GM12873 (cell line): ENCODE measurements around the gene TNFRSF25.

Experiments used
- CTCF ChIP-seq: IDR thresholded peaks from 2 replicates; pipeline ENCODE4 v1.5.1; 2012; ENCODE audit warnings: low read depth, mild to moderate bottlenecking, moderate library complexity, low read length, control low read depth; ENCODE audit not compliant: insufficient read depth; ENCODE audit errors: missing control alignments

TNFRSF25 gene

GRCh38 chr1:6500544-6501278 lies 34.7 kb upstream of the TNFRSF25 start:
- no peak for TF ChIP-seq CTCF

- no peak for TF ChIP-seq CTCF
Observed at GRCh38 chr1:6499296-6499695, 33.3 kb upstream of the TNFRSF25 start.

GRCh38 chr1:6498576-6499111 lies 32.7 kb upstream of the TNFRSF25 start:
- no peak for TF ChIP-seq CTCF

- TF ChIP-seq CTCF = no peak
Observed at GRCh38 chr1:6497867-6498575, 32.0 kb upstream of the TNFRSF25 start.

- TF ChIP-seq CTCF = no peak
Observed at GRCh38 chr1:6497215-6497866, 31.4 kb upstream of the TNFRSF25 start.

GRCh38 chr1:6496890-6497214 lies 30.9 kb upstream of the TNFRSF25 start:
- no peak for TF ChIP-seq CTCF

- TF ChIP-seq CTCF = no peak
Observed at GRCh38 chr1:6496365-6496721, 30.4 kb upstream of the TNFRSF25 start.
